PFSK-1 (cell line): ENCODE measurements around the gene RRAD.

Experiments
- POLR2AphosphoS5 ChIP-seq: IDR thresholded peaks from 2 replicates; pipeline ENCODE4 v1.6.1; 2012; ENCODE audit warnings: low read depth, mild to moderate bottlenecking, control low read depth, low read length, moderate library complexity
- TAF1 ChIP-seq: IDR thresholded peaks from 2 replicates; pipeline ENCODE4 v1.6.1; 2012; ENCODE audit warnings: low read length, control low read depth, borderline replicate concordance; ENCODE audit not compliant: insufficient read depth
- TF ChIP-seq, protein P1 (sequence below), 2 experiments: IDR thresholded peaks; 2 replicates each; pipeline versions ENCODE4 v1.6.1 to v1.8.0; 2011 to 2012; ENCODE audit warnings: low read depth in 2 of 2, low read length in 2 of 2, control low read depth in 1 of 2, inconsistent platforms in 1 of 2, mild to moderate bottlenecking in 1 of 2, moderate library complexity in 1 of 2; ENCODE audit not compliant: insufficient read depth in 1 of 2

DNA sequence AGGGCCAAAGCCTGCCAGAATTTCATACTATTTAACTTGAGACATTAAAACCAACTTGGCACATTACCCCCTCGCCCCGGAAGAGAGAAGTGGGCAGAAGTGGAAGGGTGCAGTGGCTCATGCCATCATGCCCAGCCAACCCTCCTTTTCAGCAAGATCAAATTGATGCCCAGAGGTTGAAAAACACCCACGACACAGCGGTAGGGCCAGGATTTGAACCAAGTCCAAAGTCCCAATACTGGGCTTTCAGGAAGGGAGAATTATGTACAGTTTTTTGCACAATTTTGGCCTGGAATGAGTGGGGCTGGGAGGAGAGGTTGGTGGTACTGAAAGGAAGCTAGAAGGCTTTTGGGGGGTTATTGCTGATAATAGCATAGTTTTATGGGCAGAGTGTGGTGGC is 34.0 kb downstream of the RRAD start:
- TF ChIP-seq, protein P1, sequence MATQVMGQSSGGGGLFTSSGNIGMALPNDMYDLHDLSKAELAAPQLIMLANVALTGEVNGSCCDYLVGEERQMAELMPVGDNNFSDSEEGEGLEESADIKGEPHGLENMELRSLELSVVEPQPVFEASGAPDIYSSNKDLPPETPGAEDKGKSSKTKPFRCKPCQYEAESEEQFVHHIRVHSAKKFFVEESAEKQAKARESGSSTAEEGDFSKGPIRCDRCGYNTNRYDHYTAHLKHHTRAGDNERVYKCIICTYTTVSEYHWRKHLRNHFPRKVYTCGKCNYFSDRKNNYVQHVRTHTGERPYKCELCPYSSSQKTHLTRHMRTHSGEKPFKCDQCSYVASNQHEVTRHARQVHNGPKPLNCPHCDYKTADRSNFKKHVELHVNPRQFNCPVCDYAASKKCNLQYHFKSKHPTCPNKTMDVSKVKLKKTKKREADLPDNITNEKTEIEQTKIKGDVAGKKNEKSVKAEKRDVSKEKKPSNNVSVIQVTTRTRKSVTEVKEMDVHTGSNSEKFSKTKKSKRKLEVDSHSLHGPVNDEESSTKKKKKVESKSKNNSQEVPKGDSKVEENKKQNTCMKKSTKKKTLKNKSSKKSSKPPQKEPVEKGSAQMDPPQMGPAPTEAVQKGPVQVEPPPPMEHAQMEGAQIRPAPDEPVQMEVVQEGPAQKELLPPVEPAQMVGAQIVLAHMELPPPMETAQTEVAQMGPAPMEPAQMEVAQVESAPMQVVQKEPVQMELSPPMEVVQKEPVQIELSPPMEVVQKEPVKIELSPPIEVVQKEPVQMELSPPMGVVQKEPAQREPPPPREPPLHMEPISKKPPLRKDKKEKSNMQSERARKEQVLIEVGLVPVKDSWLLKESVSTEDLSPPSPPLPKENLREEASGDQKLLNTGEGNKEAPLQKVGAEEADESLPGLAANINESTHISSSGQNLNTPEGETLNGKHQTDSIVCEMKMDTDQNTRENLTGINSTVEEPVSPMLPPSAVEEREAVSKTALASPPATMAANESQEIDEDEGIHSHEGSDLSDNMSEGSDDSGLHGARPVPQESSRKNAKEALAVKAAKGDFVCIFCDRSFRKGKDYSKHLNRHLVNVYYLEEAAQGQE (IDR thresholded peaks at IDR 0.05; ENCODE audit: insufficient read depth in 1 of 2, low read depth in 2 of 2, low read length in 2 of 2) = no peak
- no peak for TF ChIP-seq POLR2AphosphoS5
- TF ChIP-seq TAF1 = no peak
